Astrocyte of the spinal cord (primary cell): ENCODE results near the gene ZC3H18.

Experiments used
- DNase-seq: peaks from one replicate; pipeline ENCODE4 v3.0.0; 2011; ENCODE audit warnings: low read depth, low spot score
- H3K4me3 ChIP-seq: 2 replicates; pipeline ENCODE4 v1.5.1; 2011; ENCODE audit warnings: low read depth, mild to moderate bottlenecking, low read length, moderate library complexity
- CTCF ChIP-seq: IDR thresholded peaks from 2 replicates; pipeline ENCODE4 v1.5.1; 2012; ENCODE audit warnings: low read depth, mild to moderate bottlenecking, low read length, inconsistent platforms
- in situ Hi-C: cut with HindIII; loops from 2 replicates; pipeline ENCODE4 v1.10.0; 2017; ENCODE audit warnings: low sequenced_read_pairs

Gene ZC3H18

DNA sequence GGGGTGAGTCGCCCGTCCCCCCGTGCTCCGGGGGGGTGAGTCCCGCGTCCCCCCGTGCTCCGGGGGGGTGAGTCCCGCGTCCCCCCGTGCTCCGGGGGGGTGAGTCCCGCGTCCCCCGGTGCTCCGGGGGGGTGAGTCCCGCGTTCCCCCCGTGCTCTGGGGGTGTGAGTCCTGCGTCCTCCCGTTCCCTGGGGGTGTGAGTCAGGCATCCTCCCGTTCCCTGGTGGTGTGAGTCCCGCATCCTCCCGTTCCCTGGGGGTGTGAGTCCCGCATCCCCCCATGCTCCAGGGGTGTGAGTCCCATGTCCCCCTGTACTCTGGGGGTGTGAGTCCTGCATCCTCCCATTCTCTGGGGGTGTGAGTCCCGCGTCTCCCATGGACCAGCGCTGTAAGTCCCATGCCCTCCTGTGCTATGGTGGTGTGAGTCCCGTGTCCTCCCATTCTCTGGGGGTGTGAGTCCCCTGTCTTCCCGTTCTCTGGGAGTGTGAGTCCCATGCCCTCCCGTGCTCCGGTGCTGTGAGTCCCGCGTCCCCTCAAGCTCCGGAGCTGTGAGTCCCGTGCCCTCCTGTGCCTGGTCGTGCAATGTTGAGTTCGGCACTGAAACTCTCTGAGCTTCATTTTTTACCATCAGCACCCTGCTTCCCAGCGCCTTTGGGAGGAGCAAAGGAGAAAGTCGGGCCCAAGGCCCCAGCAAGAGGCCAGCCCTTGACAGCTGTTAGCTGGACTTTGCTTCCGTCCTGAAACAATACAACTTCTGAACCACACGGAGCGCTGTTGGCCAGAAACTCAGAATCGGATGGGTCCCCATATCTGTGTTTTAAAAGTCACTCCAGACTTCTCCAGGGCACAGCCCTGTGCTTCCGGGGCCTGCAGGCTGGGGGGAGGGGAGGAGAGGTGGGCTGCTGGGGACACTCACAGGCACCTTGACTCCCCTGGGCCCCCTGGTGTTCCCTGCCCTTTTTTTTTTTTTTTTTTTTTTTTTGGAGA, 11.5 kb upstream of the ZC3H18 start:
- peak; percentile 38 for DNase-seq
- TF ChIP-seq CTCF: peak; percentile 53
- in situ Hi-C loops: no loop called here
- H3K4me3 ChIP-seq: no peak overlapping the region

DNA sequence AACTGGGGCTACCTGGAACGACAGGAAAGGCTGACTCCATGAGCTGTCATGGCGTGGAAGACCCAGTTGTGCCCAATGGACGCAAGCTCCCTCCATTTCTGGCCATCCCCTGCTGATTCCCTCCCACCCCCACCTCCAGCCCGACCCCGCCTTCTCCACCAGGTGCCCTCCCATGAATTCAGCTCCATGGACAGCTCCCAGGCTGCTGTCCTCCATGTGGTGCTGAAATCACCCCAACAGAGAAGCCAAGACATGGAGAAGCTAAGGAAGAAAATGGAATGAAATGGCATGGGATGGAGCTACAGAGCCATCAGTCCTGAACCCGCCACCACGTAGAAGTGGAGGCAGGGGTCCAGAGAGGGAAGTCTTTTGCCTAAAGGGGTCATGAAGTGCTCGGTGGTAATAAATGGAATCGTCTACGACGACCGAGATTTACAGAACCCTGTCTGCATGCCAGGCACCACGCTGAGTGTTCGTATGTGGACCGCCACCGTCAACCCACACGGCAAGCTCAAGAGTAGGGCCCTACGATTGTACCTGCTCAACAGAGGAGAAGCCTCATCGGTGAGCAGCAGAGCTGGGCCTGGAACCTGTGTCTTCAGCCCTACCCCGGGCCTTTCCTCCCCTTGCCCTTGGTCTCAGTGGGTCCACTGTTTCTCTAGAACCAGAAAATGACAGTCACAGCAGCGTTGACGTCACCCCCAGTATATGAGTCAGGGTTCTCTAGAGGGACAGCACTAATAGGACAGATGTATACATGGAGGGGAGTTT, 9.3 kb upstream of the ZC3H18 start:
- in situ Hi-C loops: no loop called here
- peak; percentile 20 for DNase-seq
- TF ChIP-seq CTCF: no peak
- no peak overlapping the region for H3K4me3 ChIP-seq

DNA sequence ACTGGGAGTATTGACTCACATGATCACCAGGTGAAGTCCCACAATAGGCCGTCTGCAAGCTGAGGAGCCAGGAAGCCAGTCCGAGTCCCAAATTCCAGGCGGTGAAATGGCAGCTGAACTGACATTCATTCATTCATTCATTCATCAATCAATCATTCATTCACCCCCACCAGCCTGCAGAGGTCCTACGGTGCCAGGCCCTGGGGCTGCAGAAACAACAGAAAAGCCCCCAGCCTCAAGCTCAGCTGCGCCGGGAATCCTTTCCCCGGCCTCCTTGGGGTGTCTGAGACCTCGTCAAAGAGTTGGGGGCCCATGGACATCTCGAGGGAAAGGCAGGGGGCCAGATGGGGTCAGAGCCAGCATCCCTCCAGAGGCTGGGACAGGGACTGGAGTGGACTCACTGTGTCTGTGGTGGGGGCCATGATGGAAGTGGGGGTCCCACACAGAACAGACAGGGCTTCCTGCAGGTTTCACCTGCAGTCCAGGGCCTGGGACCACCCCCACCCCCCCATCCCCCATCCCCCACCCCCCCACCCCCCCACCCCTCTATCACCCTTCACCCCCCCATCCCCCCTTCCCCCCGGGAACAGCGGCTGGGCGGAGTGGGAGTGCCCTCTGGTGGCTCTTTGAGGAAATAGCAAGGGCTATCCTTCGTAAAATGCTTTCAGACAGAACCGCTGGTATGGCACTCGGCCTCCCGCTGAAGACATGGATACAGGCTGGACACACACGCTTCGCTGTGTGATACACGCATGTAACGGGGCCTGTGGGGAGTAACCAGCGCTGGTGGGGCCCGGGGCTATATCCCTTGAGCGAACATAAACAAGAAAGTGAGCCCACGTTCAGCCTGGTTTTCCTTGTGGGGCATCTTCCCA, 8.5 kb upstream of the ZC3H18 start:
- H3K4me3 ChIP-seq: peak overlapping the region; percentile 17
- DNase-seq: peak; percentile 54
- peak; percentile 84 for TF ChIP-seq CTCF
- in situ Hi-C loops: no loop called here

DNA sequence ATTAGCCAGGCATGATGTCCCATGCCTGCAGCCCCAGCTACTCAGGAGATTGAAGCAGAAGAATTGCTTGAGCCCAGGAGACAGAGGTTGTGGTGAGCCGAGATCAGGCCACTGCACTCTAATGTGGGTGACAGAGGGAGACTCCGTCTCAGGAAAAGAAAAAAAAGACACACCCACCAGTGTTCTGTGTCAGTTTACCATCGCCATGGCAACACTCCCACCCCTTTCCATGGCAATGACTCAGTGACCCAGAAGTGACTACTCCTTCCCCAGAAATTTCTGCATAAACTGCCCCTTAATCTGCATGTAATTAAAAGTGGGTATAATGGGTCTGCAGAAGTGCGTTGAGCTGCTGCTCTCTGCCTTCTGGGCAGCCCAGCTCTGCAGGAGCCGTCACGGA, 4.0 kb upstream of the ZC3H18 start:
- in situ Hi-C loops: no loop called here
- TF ChIP-seq CTCF: no peak
- H3K4me3 ChIP-seq: no peak overlapping the region
- peak; percentile 39 for DNase-seq

- no peak for DNase-seq
- in situ Hi-C loops: no loop called here
- no peak for TF ChIP-seq CTCF
- H3K4me3 ChIP-seq: peak overlapping the region; percentile 57
These were observed 1.2 kb upstream of the ZC3H18 start for GRCh38 chr16:88568710-88569613.
